ENCODE data around the gene TOR1B.

The TOR1B gene

GRCh38 chr9:129822898-129823541, 20.0 kb downstream of the TOR1B start:
- Histone ChIP-seq H3K36me3 (ENCODE audit: control insufficient read depth, insufficient read depth, low read length) (peaks cover 4% of the 10 kb centered on the region), H3K4me3 (replicated peaks; ENCODE audit: low read depth, low read length) (peak overlapping the region; percentile 85), H3K27me3 (replicated peaks; ENCODE audit: control insufficient read depth, insufficient read depth, low read length) (no peaks in the 10 kb centered on the region)
- DNase-seq (ENCODE audit: extremely low read depth, insufficient read length), result peak; percentile 46
- no peak for TF ChIP-seq CTCF (IDR thresholded peaks at IDR 0.05; ENCODE audit: insufficient read depth, low read length, poor library complexity, severe bottlenecking)

DNA sequence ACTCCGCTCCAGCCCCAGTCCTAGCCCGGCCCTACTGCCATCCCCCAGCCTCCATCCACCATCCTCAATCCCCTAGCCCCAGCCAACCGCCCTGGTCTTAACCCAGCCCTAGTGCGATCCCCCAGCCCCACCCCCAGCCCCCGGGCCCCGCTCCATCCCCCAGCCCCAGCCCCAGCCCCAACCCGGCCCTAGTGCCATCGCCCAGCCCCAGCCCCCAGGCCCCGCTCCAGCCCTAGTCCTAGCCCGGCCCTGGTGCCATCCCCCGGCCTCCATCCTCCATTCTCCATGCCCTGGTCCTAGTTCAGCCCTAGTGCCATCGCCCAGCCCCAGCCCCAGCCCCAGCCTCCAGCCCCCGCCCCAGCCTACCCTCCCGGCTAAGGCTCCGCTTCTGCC, 20.6 kb downstream of the TOR1B start:
- Histone ChIP-seq H3K27me3 (replicated peaks; ENCODE audit: control insufficient read depth, insufficient read depth, low read length) (no peaks in the 10 kb centered on the region), H3K4me3 (replicated peaks; ENCODE audit: low read depth, low read length) (peak overlapping the region; percentile 85), H3K36me3 (ENCODE audit: control insufficient read depth, insufficient read depth, low read length) (peaks cover 4% of the 10 kb centered on the region)
- no peak for DNase-seq (ENCODE audit: extremely low read depth, insufficient read length)
- TF ChIP-seq CTCF (IDR thresholded peaks at IDR 0.05; ENCODE audit: insufficient read depth, low read length, poor library complexity, severe bottlenecking), result no peak

DNA sequence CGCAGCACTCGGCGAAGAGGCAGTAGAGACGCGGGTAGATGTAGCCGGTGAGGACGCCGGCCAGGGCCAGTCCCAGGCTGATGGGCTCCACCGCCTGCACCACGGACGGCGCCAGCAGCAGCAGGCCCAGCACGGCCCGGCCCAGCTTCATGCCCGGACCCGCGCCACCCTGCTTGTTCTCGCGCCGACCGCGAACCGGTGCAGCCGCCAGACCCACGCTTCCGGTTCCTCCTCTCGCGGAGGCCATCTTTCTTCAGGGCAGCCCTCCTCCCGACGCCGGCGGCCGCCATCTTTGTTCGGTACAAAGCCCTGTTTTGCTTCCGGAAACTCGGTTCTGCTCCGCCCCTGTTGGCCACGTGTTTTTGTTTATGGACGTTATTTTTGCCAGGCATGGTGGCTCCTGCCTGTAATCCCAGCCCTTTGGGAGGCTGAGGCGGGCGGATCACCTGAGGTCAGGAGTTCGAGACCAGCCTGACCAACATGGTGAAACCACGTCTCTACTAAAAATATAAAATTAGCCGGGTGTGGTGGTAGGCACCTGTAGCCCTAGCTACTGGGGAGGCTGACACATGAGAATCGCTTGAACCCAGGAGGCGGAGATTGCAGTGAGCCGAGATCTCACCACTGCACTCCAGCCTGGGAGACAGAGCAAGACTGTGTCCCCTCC, 21.1 kb downstream of the TOR1B start, which contains the start of gene TOR1A:
TSS of gene TOR1A (minus strand) at position 202 of the 667 bp plus-strand sequence. CDS start at position 151, 51 bp downstream.
- H3K36me3 ChIP-seq (ENCODE audit: control insufficient read depth, insufficient read depth, low read length), result peaks cover 6% of the 10 kb centered on the region
- TF ChIP-seq CTCF (IDR thresholded peaks at IDR 0.05; ENCODE audit: insufficient read depth, low read length, poor library complexity, severe bottlenecking), result no peak
- H3K27me3 ChIP-seq (replicated peaks; ENCODE audit: control insufficient read depth, insufficient read depth, low read length), result no peaks in the 10 kb centered on the region
- DNase-seq (ENCODE audit: extremely low read depth, insufficient read length), result peak; percentile 91
- peak within 1 kb of the TSS; percentile 85 for H3K4me3 ChIP-seq (replicated peaks; ENCODE audit: low read depth, low read length)

DNA sequence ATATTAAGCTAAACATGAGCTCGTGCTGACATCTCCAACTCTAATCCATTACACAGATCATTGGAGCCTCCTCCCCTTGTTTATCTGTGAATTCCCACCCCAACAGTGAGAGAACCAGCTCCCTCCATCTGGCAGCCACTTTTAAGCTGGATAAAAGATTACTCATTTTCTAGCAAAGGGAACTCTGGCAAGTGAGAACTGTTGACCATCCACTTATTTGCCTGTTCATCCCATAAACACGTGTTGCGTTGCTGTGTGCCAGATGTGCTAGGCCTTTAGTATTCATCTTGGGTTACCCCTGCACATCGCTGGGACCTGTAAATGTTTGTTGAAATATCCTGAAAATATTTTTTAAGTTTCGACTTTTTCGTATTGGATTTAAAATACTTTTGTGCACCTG, 23.4 kb downstream of the TOR1B start:
- Histone ChIP-seq H3K27me3 (replicated peaks; ENCODE audit: control insufficient read depth, insufficient read depth, low read length) (no peaks in the 10 kb centered on the region), H3K4me3 (replicated peaks; ENCODE audit: low read depth, low read length) (no peak overlapping the region), H3K36me3 (ENCODE audit: control insufficient read depth, insufficient read depth, low read length) (peaks cover 5% of the 10 kb centered on the region)
- DNase-seq (ENCODE audit: extremely low read depth, insufficient read length), result no peak
- no peak for TF ChIP-seq CTCF (IDR thresholded peaks at IDR 0.05; ENCODE audit: insufficient read depth, low read length, poor library complexity, severe bottlenecking)

DNA sequence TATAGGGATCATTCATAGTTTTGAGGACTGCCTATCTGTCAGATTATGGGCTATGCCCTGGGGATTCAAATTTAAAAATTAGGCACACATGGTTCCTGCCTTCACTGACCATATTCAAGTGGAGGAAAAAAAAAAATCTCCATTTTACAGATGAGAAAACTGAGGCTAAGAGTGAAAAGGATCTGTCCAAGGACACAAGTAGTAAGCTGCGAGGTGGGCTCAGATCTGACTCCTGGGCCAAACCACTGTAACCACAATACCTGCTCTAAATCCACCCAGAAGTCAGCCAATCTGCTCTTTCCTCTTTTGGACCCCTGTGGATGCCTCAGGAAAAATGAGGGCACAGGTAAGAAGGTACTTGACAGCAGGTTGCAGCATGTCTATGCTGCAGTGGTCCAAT, 23.8 kb downstream of the TOR1B start:
- Histone ChIP-seq H3K36me3 (ENCODE audit: control insufficient read depth, insufficient read depth, low read length) (peaks cover 7% of the 10 kb centered on the region), H3K4me3 (replicated peaks; ENCODE audit: low read depth, low read length) (no peak overlapping the region), H3K27me3 (replicated peaks; ENCODE audit: control insufficient read depth, insufficient read depth, low read length) (no peaks in the 10 kb centered on the region)
- no peak for TF ChIP-seq CTCF (IDR thresholded peaks at IDR 0.05; ENCODE audit: insufficient read depth, low read length, poor library complexity, severe bottlenecking)
- no peak for DNase-seq (ENCODE audit: extremely low read depth, insufficient read length)
